GM18502 (cell line): ENCODE results near the gene AUTS2.

Experiments
- ATAC-seq: cut with Tn5 transposase; IDR thresholded peaks from one replicate; pipeline ENCODE4 v1.9.1; 2021; ENCODE audit warnings: mild to moderate bottlenecking; ENCODE audit not compliant: unreplicated experiment, poor library complexity

Gene AUTS2

GRCh38 chr7:70523249-70523988 is 925.1 kb downstream of the AUTS2 start:
- ATAC-seq: no peak

- no peak for ATAC-seq
These were observed 925.7 kb downstream of the AUTS2 start for GRCh38 chr7:70523989-70524351.

GRCh38 chr7:70525991-70526390 is 927.7 kb downstream of the AUTS2 start:
- ATAC-seq: no peak

GRCh38 chr7:70527520-70528115 is 929.3 kb downstream of the AUTS2 start:
- ATAC-seq: no peak

GRCh38 chr7:70529436-70529835 is 931.2 kb downstream of the AUTS2 start:
- ATAC-seq: no peak

GRCh38 chr7:70529914-70530585 is 931.8 kb downstream of the AUTS2 start:
- ATAC-seq: no peak

- no peak for ATAC-seq
These were observed 935.3 kb downstream of the AUTS2 start for GRCh38 chr7:70533614-70534013.

- ATAC-seq: no peak
These were observed 940.9 kb downstream of the AUTS2 start for GRCh38 chr7:70539205-70539604.

GRCh38 chr7:70539617-70540016 is 941.3 kb downstream of the AUTS2 start:
- no peak for ATAC-seq

- no peak for ATAC-seq
These were observed 942.4 kb downstream of the AUTS2 start for GRCh38 chr7:70540641-70541040.

GRCh38 chr7:70542750-70543376 is 944.6 kb downstream of the AUTS2 start:
- ATAC-seq: no peak

GRCh38 chr7:70544016-70544415 is 945.7 kb downstream of the AUTS2 start:
- no peak for ATAC-seq

- ATAC-seq: no peak
These were observed 946.9 kb downstream of the AUTS2 start for GRCh38 chr7:70545214-70545613.

- ATAC-seq: no peak
These were observed 953.9 kb downstream of the AUTS2 start for GRCh38 chr7:70552141-70552540.

GRCh38 chr7:70553364-70553763 is 955.1 kb downstream of the AUTS2 start:
- ATAC-seq: no peak

GRCh38 chr7:70554646-70555045 is 956.4 kb downstream of the AUTS2 start:
- ATAC-seq: no peak

GRCh38 chr7:70556761-70557160 is 958.5 kb downstream of the AUTS2 start:
- no peak for ATAC-seq

- ATAC-seq: no peak
These were observed 959.1 kb downstream of the AUTS2 start for GRCh38 chr7:70557338-70557737.

GRCh38 chr7:70559815-70560214 is 961.5 kb downstream of the AUTS2 start:
- ATAC-seq: no peak

GRCh38 chr7:70563960-70564359 is 965.7 kb downstream of the AUTS2 start:
- ATAC-seq: no peak

GRCh38 chr7:70565721-70566370 is 967.6 kb downstream of the AUTS2 start:
- ATAC-seq: no peak
